Neural progenitor cell (in vitro differentiated cells): ENCODE results near the gene CLDN7. TPM values are rescaled to one million over a fixed set of nuclear protein-coding genes. Genes with fewer than 3 reads are reported as not detected.
A peak's percentile ranks its signal among the peaks of the same experiment; 100 is the strongest.

Experiments used
- DNase-seq: peaks from one replicate; pipeline ENCODE4 v3.0.0-alpha.2; 2016; ENCODE audit warnings: low spot score
- H2AFZ ChIP-seq: fragments of 200-600 bp; sonication (generic); replicated peaks from 2 replicates; pipeline ENCODE4 v1.6.1; 2016; ENCODE audit warnings: antibody characterized with exemption
- H3F3A ChIP-seq: fragments of 200-600 bp; sonication (generic); 2 replicates; pipeline ENCODE4 v1.6.1; 2016; ENCODE audit warnings: antibody characterized with exemption, low read depth
- H3K27ac ChIP-seq: fragments of 200-600 bp; sonication (generic); 2 replicates; pipeline ENCODE4 v1.5.1; 2016; ENCODE audit warnings: mild to moderate bottlenecking
- H3K27me3 ChIP-seq: fragments of 200-600 bp; sonication (generic); 2 replicates; pipeline ENCODE4 v1.6.1; 2016; ENCODE audit warnings: mild to moderate bottlenecking, moderate library complexity
- H3K36me3 ChIP-seq: fragments of 200-600 bp; sonication (generic); 2 replicates; pipeline ENCODE4 v1.5.1; 2016
- H3K4me1 ChIP-seq: fragments of 200-600 bp; sonication (generic); 2 replicates; pipeline ENCODE4 v1.6.1; 2016; ENCODE audit warnings: mixed run types
- H3K4me2 ChIP-seq: fragments of 200-600 bp; sonication (generic); 2 replicates; pipeline ENCODE4 v1.6.1; 2016
- H3K4me3 ChIP-seq: fragments of 200-600 bp; sonication (generic); 2 replicates; pipeline ENCODE4 v1.5.1; 2016
- H3K79me2 ChIP-seq: fragments of 200-600 bp; sonication (generic); 2 replicates; pipeline ENCODE4 v1.6.1; 2016; ENCODE audit warnings: low read depth
- H3K9ac ChIP-seq: fragments of 200-600 bp; sonication (generic); 2 replicates; pipeline ENCODE4 v1.6.1; 2016
- H3K9me3 ChIP-seq: fragments of 200-600 bp; sonication (generic); 2 replicates; pipeline ENCODE4 v1.5.1; 2016; ENCODE audit warnings: low read depth
- H4K20me1 ChIP-seq: fragments of 200-600 bp; sonication (generic); 2 replicates; pipeline ENCODE4 v1.6.1; 2016; ENCODE audit warnings: low read depth
- H3K27ac Mint-ChIP-seq: 3 replicates; pipeline ENCODE4 v1.8.0; 2021; ENCODE audit warnings: mixed read lengths
- H3K27me3 Mint-ChIP-seq: 2 replicates; pipeline ENCODE4 v1.8.0; 2022; ENCODE audit warnings: low read depth, mild to moderate bottlenecking, inconsistent platforms, moderate library complexity, mixed read lengths; ENCODE audit not compliant: insufficient read depth
- H3K36me3 Mint-ChIP-seq: 3 replicates; pipeline ENCODE4 v1.8.0; 2021; ENCODE audit warnings: mixed read lengths
- H3K4me1 Mint-ChIP-seq: 3 replicates; pipeline ENCODE4 v1.8.0; 2021; ENCODE audit warnings: mixed read lengths
- H3K4me3 Mint-ChIP-seq: 3 replicates; pipeline ENCODE4 v1.8.0; 2021; ENCODE audit warnings: mild to moderate bottlenecking, moderate library complexity, mixed read lengths
- H3K9me3 Mint-ChIP-seq: 3 replicates; pipeline ENCODE4 v1.8.0; 2020; ENCODE audit warnings: mixed read lengths
- CTCF ChIP-seq: fragments of 200-600 bp; sonication (generic); IDR thresholded peaks from 2 replicates; pipeline ENCODE4 v1.5.1; 2017; ENCODE audit warnings: antibody characterized with exemption, mild to moderate bottlenecking
- EZH2 ChIP-seq: fragments of 200-600 bp; sonication (generic); IDR thresholded peaks from 2 replicates; pipeline ENCODE4 v1.6.1; 2017; ENCODE audit warnings: antibody characterized with exemption, mild to moderate bottlenecking, moderate library complexity
- EZH2phosphoT487 ChIP-seq: fragments of 200-600 bp; sonication (generic); IDR thresholded peaks from 2 replicates; pipeline ENCODE4 v1.6.1; 2017; ENCODE audit warnings: antibody characterized with exemption
- total RNA-seq: library from RNA; depleted of rRNA; stranded (reverse); fragments of >200 nt; gene quantifications from 2 replicates; pipeline ENCODE4 v1.2.3, GENCODE V29; 2015; ENCODE audit warnings: low replicate concordance

Gene CLDN7
- total RNA-seq, 1 donor from 2014 or later: 0.32 TPM

- Mint-ChIP-seq H3K4me3 (peak overlapping the region; percentile 83), H3K9me3 (no peaks in the 10 kb centered on the region), H3K27me3 (peaks cover 23% of the 10 kb centered on the region), H3K27ac (peak overlapping the region; percentile 0), H3K4me1 (peaks cover 69% of the 10 kb centered on the region), H3K36me3 (peaks cover 10% of the 10 kb centered on the region)
- Histone ChIP-seq H3K79me2 (peaks cover 43% of the 10 kb centered on the region), H3F3A (peaks cover 75% of the 10 kb centered on the region), H4K20me1 (peaks cover 21% of the 10 kb centered on the region), H3K27me3 (no peaks in the 10 kb centered on the region), H3K9me3 (no peaks in the 10 kb centered on the region), H3K27ac (no peak overlapping the region), H3K4me2 (peak overlapping the region; percentile 85), H3K36me3 (no peaks in the 10 kb centered on the region), H3K4me3 (peak overlapping the region; percentile 59), H3K9ac (peak overlapping the region; percentile 51), H2AFZ (no peak overlapping the region), H3K4me1 (peaks cover 53% of the 10 kb centered on the region)
- no peak for DNase-seq
- no peak for TF ChIP-seq CTCF
- TF ChIP-seq EZH2: no peak
- TF ChIP-seq EZH2phosphoT487: no peak
Observed at GRCh38 chr17:7216242-7217112, 45.8 kb downstream of the CLDN7 start.

- H2AFZ ChIP-seq: no peak overlapping the region
- peak overlapping the region; percentile 85 for H3K4me2 ChIP-seq
- H3K9ac ChIP-seq: no peak overlapping the region
- H3K36me3 ChIP-seq: no peaks in the 10 kb centered on the region
- peaks cover 56% of the 10 kb centered on the region for H3K4me1 ChIP-seq
- peak overlapping the region; percentile 83 for H3K4me3 Mint-ChIP-seq
- peak; percentile 41 for DNase-seq
- H3K27ac Mint-ChIP-seq: peak overlapping the region; percentile 97
- H3K27me3 ChIP-seq: no peaks in the 10 kb centered on the region
- H3K27me3 Mint-ChIP-seq: peaks cover 23% of the 10 kb centered on the region
- H3K4me1 Mint-ChIP-seq: peaks cover 68% of the 10 kb centered on the region
- H3K9me3 Mint-ChIP-seq: no peaks in the 10 kb centered on the region
- H4K20me1 ChIP-seq: peaks cover 13% of the 10 kb centered on the region
- no peaks in the 10 kb centered on the region for H3K9me3 ChIP-seq
- peak overlapping the region; percentile 54 for H3K27ac ChIP-seq
- peak overlapping the region; percentile 59 for H3K4me3 ChIP-seq
- H3F3A ChIP-seq: peaks cover 73% of the 10 kb centered on the region
- H3K79me2 ChIP-seq: peaks cover 50% of the 10 kb centered on the region
- H3K36me3 Mint-ChIP-seq: peaks cover 4% of the 10 kb centered on the region
- TF ChIP-seq EZH2phosphoT487 (no peak), EZH2 (no peak), CTCF (no peak)
Observed at GRCh38 chr17:7215652-7216180, 46.6 kb downstream of the CLDN7 start.

- peaks cover 4% of the 10 kb centered on the region for H3K36me3 Mint-ChIP-seq
- H3K9me3 ChIP-seq: no peaks in the 10 kb centered on the region
- peaks cover 21% of the 10 kb centered on the region for H3K27me3 Mint-ChIP-seq
- no peak overlapping the region for H3K9ac ChIP-seq
- H3K27ac ChIP-seq: peak overlapping the region; percentile 54
- peak overlapping the region; percentile 85 for H3K4me2 ChIP-seq
- no peaks in the 10 kb centered on the region for H3K9me3 Mint-ChIP-seq
- H3K36me3 ChIP-seq: no peaks in the 10 kb centered on the region
- no peaks in the 10 kb centered on the region for H3K27me3 ChIP-seq
- peaks cover 8% of the 10 kb centered on the region for H4K20me1 ChIP-seq
- H3K4me1 Mint-ChIP-seq: peaks cover 68% of the 10 kb centered on the region
- H3K79me2 ChIP-seq: peaks cover 56% of the 10 kb centered on the region
- H3K4me3 Mint-ChIP-seq: peak overlapping the region; percentile 83
- no peak for DNase-seq
- H2AFZ ChIP-seq: no peak overlapping the region
- H3F3A ChIP-seq: peaks cover 74% of the 10 kb centered on the region
- peak overlapping the region; percentile 97 for H3K27ac Mint-ChIP-seq
- H3K4me1 ChIP-seq: peaks cover 55% of the 10 kb centered on the region
- no peak for TF ChIP-seq EZH2
- no peak for TF ChIP-seq EZH2phosphoT487
- TF ChIP-seq CTCF: no peak
- H3K4me3 ChIP-seq: peak overlapping the region; percentile 59
Observed at GRCh38 chr17:7215136-7215638, 47.1 kb downstream of the CLDN7 start.
